ENCODE data around the gene CCDC8. TPM values are rescaled to one million over a fixed set of nuclear protein-coding genes. Genes with fewer than 3 reads are reported as not detected.

Gene CCDC8
- total RNA-seq, 1 experiment from 2014 or later: not detected

Other genes with a start within 250 kb of the CCDC8 start
- gene IGFL1, start 183.8 kb downstream of the CCDC8 start, total RNA-seq (2014; rRNA removed; shearing (Covaris generic)): not detected in 2 replicates
- not detected in 2 replicates for gene HIF3A, start 116.5 kb downstream of the CCDC8 start, total RNA-seq (2014; rRNA removed; shearing (Covaris generic))
- 33.6 and 58.5 TPM in 2 replicates for gene PPP5C, start 66.5 kb downstream of the CCDC8 start, total RNA-seq (2014; rRNA removed; shearing (Covaris generic))
- not detected in 2 replicates for gene PNMA8C, start 15.4 kb upstream of the CCDC8 start, total RNA-seq (2014; rRNA removed; shearing (Covaris generic))
- gene PNMA8A, start 58.0 kb upstream of the CCDC8 start, total RNA-seq (2014; rRNA removed; shearing (Covaris generic)): 3.1 and 5.0 TPM in 2 replicates
- gene PNMA8B, start 82.3 kb upstream of the CCDC8 start, total RNA-seq (2014; rRNA removed; shearing (Covaris generic)): 0.07 TPM in 1 of 2 replicates, not detected in the other
- 197 and 314 TPM in 2 replicates for gene CALM3, start 187.8 kb upstream of the CCDC8 start, total RNA-seq (2014; rRNA removed; shearing (Covaris generic))
- 0.17 TPM in 1 of 2 replicates, not detected in the other for gene PTGIR, start 211.5 kb upstream of the CCDC8 start, total RNA-seq (2014; rRNA removed; shearing (Covaris generic))
- gene GNG8, start 222.6 kb upstream of the CCDC8 start, total RNA-seq (2014; rRNA removed; shearing (Covaris generic)): not detected in 2 replicates
- 0.52 and 1.4 TPM in 2 replicates for gene DACT3, start 247.6 kb upstream of the CCDC8 start, total RNA-seq (2014; rRNA removed; shearing (Covaris generic))